ENCODE results near the gene KIAA1328.

DNA sequence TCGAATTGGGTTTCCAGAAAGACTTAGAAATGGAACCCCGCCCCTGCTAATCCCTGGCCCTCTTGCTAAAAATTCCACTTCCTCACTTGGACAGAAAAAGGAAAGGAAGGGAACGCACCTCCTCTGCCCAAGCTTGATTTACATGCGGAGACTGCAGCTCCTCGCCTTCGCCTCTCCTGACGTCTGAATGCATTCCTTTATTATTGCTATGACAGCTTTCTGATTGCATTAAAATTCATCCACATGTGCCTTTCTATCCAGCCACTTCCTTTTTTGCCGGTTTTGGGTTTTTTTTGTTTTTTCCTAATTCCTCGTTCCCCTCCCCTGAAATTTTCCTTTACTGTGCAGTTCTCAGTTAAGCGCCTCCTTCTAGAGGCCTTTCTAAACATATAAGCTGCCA, 448.9 kb downstream of the KIAA1328 start:
- TF ChIP-seq, protein P1, sequence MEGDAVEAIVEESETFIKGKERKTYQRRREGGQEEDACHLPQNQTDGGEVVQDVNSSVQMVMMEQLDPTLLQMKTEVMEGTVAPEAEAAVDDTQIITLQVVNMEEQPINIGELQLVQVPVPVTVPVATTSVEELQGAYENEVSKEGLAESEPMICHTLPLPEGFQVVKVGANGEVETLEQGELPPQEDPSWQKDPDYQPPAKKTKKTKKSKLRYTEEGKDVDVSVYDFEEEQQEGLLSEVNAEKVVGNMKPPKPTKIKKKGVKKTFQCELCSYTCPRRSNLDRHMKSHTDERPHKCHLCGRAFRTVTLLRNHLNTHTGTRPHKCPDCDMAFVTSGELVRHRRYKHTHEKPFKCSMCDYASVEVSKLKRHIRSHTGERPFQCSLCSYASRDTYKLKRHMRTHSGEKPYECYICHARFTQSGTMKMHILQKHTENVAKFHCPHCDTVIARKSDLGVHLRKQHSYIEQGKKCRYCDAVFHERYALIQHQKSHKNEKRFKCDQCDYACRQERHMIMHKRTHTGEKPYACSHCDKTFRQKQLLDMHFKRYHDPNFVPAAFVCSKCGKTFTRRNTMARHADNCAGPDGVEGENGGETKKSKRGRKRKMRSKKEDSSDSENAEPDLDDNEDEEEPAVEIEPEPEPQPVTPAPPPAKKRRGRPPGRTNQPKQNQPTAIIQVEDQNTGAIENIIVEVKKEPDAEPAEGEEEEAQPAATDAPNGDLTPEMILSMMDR (IDR thresholded peaks at IDR 0.05), result no peak
- no peak for TF ChIP-seq EP300 (IDR thresholded peaks at IDR 0.05)
- TF ChIP-seq POLR2A (IDR thresholded peaks at IDR 0.05), result no peak

Data from stomach (tissue), 4 donors.